ENCODE results near the gene SNRNP48. TPM values are rescaled to one million over a fixed set of nuclear protein-coding genes. Genes with fewer than 3 reads are reported as not detected.

The SNRNP48 gene
- total RNA-seq, 4 donors from 2014 or later, result 5.3 to 11.6 (median 8.7) TPM

DNA sequence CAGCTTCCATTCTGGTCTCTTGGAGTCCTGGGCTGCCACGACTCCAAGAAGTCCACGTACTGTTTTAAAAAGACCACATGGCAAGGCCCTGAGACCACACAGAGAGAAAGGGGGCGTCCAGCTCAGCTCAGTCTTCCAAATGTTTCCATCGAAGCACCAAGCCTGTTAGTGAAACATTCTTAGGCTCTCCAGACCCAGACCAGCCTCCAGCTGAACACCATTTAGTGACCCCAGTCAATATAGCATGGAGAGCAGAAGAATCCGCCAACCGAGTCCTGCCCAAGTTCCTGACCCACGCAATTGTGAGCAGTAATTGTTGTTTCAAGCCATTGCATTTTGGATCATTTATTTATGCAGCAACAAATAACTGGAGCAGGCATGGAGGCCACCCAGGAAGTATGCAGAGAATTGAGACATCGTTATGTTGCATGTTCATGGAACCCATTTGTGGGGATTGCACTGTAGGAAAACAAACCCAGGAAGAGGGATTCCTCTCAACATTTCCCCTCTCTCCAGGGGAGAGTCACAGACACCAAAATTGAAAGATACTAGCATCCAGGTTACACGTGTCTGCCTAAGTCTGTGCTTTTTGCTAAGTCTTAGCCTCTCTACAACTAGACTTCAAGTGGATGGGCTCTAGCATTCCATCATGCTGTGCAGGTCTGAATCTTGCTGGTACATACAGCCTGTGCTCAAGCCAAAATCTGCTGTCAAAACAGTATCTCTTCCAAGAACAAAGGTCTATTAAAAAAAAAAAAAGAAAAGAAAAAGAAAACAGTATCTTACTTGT lies 42.7 kb downstream of the SNRNP48 start:
- intact Hi-C loops (cut with DNase I), result no loop called here

DNA sequence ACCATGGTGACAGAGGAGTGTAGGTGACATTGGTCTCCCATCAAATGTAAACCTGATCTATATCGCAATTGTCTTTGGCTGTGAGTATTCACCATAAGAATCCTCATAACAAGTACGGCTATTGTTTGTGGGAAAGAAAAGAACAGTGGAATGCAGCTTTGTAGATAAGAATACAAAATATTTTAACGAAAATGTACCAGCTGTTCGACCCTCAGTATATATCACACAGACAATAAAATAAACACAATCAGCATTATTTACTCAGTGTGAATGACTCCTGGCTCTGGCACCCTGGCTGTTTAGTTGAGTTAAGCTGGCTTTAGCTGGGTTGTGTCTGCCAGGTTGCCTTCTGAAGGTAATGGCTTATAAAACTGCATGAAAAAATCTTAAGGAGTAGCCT lies 43.4 kb downstream of the SNRNP48 start:
- WGBS, 2 donors, result 31 to 43% methylated on average over 4 of the region's 4 CpGs

More for the DNA sequence above, 42.7 kb downstream of the SNRNP48 start:
- H3K9me3 ChIP-seq, result no peaks in the 10 kb centered on the region
- TF ChIP-seq, protein P1, sequence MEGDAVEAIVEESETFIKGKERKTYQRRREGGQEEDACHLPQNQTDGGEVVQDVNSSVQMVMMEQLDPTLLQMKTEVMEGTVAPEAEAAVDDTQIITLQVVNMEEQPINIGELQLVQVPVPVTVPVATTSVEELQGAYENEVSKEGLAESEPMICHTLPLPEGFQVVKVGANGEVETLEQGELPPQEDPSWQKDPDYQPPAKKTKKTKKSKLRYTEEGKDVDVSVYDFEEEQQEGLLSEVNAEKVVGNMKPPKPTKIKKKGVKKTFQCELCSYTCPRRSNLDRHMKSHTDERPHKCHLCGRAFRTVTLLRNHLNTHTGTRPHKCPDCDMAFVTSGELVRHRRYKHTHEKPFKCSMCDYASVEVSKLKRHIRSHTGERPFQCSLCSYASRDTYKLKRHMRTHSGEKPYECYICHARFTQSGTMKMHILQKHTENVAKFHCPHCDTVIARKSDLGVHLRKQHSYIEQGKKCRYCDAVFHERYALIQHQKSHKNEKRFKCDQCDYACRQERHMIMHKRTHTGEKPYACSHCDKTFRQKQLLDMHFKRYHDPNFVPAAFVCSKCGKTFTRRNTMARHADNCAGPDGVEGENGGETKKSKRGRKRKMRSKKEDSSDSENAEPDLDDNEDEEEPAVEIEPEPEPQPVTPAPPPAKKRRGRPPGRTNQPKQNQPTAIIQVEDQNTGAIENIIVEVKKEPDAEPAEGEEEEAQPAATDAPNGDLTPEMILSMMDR (IDR thresholded peaks at IDR 0.05), result no peak
- TF ChIP-seq POLR2A (IDR thresholded peaks at IDR 0.05), result no peak
- no peak overlapping the region for H3K4me3 ChIP-seq
- H3K27me3 ChIP-seq, result peaks cover 0 to 7% (median 0%) of the 10 kb centered on the region in 4 donors
- no peak for DNase-seq
- WGBS, 2 donors, result 70 to 81% methylated on average over 6 to 9 of the region's 9 CpGs
- H3K27ac ChIP-seq, result no peak overlapping the region
- no peaks in the 10 kb centered on the region for H3K36me3 ChIP-seq
- no peaks in the 10 kb centered on the region for H3K4me1 ChIP-seq

DNA sequence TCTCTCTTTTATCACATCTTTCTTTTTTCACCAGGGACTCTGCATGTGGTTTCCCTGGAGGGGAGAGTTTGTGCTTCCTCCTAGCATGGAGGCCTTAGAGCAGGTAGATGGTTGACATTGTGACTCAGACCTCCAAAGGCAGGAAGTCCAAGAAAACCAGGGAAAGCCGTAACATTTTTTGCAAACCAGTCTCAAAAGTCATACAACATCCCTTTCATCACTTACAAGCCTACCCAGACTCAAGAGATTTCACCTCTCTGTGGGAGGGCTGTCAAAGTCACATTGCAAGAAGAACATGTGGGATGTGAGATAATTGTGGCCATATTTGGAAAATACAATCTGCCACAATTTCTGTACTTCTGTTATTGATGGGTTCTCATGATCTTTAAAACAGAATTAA lies 46.2 kb downstream of the SNRNP48 start:
- 71 to 73% methylated on average over 1 of the region's 1 CpG for WGBS, 2 donors
- no peak for TF ChIP-seq POLR2A (IDR thresholded peaks at IDR 0.05)
- TF ChIP-seq, protein P1 (IDR thresholded peaks at IDR 0.05), result no peak

More for the DNA sequence above, 43.4 kb downstream of the SNRNP48 start:
- Histone ChIP-seq H3K4me3 (no peak overlapping the region), H3K36me3 (no peaks in the 10 kb centered on the region), H3K27me3 (peaks cover 0 to 7% (median 0%) of the 10 kb centered on the region in 4 donors), H3K4me1 (no peaks in the 10 kb centered on the region), H3K9me3 (no peaks in the 10 kb centered on the region), H3K27ac (no peak overlapping the region)
- intact Hi-C loops (cut with DNase I), result no loop called here
- TF ChIP-seq POLR2A (IDR thresholded peaks at IDR 0.05), result no peak
- TF ChIP-seq, protein P1 (IDR thresholded peaks at IDR 0.05), result no peak
- no peak for DNase-seq

DNA sequence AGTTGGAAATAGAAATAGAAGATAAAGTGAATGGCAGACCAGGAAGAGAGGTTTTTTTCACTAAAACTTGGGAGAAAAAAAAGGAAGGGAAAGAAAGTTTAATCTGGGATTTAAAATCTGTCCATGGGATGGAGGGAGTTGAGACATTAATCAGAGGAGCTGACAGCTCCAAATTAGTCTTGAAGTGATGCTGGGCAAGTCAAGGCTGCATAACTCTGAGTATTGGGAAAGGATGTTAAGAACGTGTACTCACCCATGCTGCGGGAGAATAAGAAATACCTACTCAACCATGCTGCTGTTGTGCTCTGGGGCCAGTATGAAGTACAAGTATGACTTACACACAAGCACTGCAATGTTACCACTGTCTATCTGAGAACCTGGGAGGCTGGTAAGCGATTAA lies 47.5 kb downstream of the SNRNP48 start:
- H3K4me3 ChIP-seq, result no peak overlapping the region
- TF ChIP-seq POLR2A (IDR thresholded peaks at IDR 0.05), result no peak
- TF ChIP-seq, protein P1 (IDR thresholded peaks at IDR 0.05), result no peak
- no peak overlapping the region for H3K27ac ChIP-seq
- no peaks in the 10 kb centered on the region for H3K9me3 ChIP-seq
- no peak for DNase-seq
- intact Hi-C loops (cut with DNase I), result no loop called here
- H3K27me3 ChIP-seq, result peaks cover 0 to 7% (median 0%) of the 10 kb centered on the region in 4 donors
- WGBS, 2 donors, result 68 to 76% methylated on average over 3 of the region's 3 CpGs
- H3K36me3 ChIP-seq, result no peaks in the 10 kb centered on the region
- no peaks in the 10 kb centered on the region for H3K4me1 ChIP-seq

More for the DNA sequence above, 46.2 kb downstream of the SNRNP48 start:
- no peak for DNase-seq
- Histone ChIP-seq H3K36me3 (no peaks in the 10 kb centered on the region), H3K9me3 (no peaks in the 10 kb centered on the region), H3K27ac (no peak overlapping the region), H3K4me1 (no peaks in the 10 kb centered on the region), H3K4me3 (no peak overlapping the region), H3K27me3 (peaks cover 0 to 7% (median 0%) of the 10 kb centered on the region in 4 donors)
- intact Hi-C loops (cut with DNase I), result no loop called here

DNA sequence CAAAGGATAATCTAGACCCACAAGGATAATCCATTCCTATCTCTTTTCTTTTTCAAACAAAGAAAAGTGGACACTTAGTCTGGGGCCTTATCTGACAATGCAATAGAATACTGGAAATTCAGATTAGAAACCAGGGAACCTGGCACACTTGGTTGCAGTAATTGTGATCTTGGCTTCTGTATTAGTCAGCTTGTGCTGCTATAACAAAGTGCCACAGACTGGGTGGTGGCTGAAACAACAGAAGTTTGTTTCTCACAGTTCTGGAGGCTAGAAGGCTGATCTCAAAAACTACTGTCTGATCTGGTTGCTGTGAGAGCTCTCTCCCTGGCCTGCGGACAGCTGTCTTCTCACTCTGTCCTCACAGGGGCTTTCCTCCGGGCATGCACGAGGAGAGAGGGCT lies 49.4 kb downstream of the SNRNP48 start:
- WGBS, 2 donors, result 92 to 94% methylated on average over 3 of the region's 3 CpGs
- peaks cover 0 to 7% (median 0%) of the 10 kb centered on the region in 4 donors for H3K27me3 ChIP-seq
- H3K4me1 ChIP-seq, result no peaks in the 10 kb centered on the region
- no peak for TF ChIP-seq POLR2A (IDR thresholded peaks at IDR 0.05)
- TF ChIP-seq, protein P1 (IDR thresholded peaks at IDR 0.05), result no peak
- no peak overlapping the region for H3K27ac ChIP-seq
- no peak overlapping the region for H3K4me3 ChIP-seq
- no peaks in the 10 kb centered on the region for H3K9me3 ChIP-seq
- no peaks in the 10 kb centered on the region for H3K36me3 ChIP-seq
- no peak for DNase-seq
- intact Hi-C loops (cut with DNase I), result no loop called here

All from esophagus squamous epithelium (tissue), 5 donors.